ENCODE results near the gene MAT2B. TPM values are rescaled to one million over a fixed set of nuclear protein-coding genes. Genes with fewer than 3 reads are reported as not detected.
A peak's percentile ranks its signal among the peaks of the same experiment; 100 is the strongest.

Gene MAT2B
- total RNA-seq, 1 donor from 2014 or later = 47.5 TPM

DNA sequence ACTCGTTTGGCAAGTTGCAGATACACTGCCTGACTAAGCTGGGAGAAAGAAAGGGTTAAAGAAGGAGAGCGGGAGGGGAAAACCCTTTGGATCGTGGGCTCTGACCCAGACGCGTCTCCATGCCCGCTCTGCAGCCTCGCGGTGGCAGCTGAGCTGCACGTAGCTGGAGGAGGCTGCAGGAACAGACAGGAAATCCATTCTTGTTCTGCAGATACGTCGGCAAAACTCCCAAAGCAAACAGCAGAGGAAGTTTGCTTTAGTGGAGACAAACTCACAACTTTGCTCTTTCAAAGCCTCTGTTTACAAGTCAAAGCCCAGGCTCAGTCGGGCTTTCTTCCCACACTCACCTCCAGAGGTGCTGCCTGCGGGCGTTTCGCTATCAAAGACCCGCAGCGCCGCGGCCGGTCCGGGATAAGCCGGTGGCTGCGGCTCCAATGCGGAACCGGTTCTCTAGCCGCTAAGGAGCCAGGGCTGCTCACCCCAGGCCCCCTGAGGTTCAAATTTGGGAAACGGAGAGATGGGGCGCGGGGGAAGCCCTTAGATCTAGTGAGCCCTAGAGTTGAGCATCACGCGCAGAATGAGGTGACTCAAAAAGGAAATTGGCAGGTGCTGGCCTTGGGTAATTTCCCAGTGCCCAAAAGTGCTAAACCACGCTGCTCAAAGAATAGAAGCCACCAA is 60.7 kb downstream of the MAT2B start:
- H3K9me3 ChIP-seq (ENCODE audit: control insufficient read depth in 3 of 3, low read length in 3 of 3) = no peaks in the 10 kb centered on the region
- H3K27me3 ChIP-seq (ENCODE audit: control insufficient read depth in 3 of 3, insufficient read depth in 3 of 3, low read length in 3 of 3) = peaks cover 16 to 29% (median 25%) of the 10 kb centered on the region in 3 donors
- H3K4me3 ChIP-seq (ENCODE audit: low read length in 3 of 3) = peak overlapping the region; percentile 23 to 66 (median 48)
- H3K4me1 ChIP-seq (ENCODE audit: control insufficient read depth in 3 of 3, insufficient read depth in 3 of 3, low read length in 3 of 3) = peaks cover 8 to 10% (median 8%) of the 10 kb centered on the region in 3 donors
- peak overlapping the region in 1 of 3 donors; percentile 34 for H3K9ac ChIP-seq (ENCODE audit: low read depth in 1 of 3, low read length in 3 of 3)
- no peaks in the 10 kb centered on the region for H3K36me3 ChIP-seq (ENCODE audit: control insufficient read depth in 3 of 3, insufficient read depth in 3 of 3, low read length in 3 of 3)
- no peak overlapping the region for H3K27ac ChIP-seq (ENCODE audit: low read depth, low read length)

DNA sequence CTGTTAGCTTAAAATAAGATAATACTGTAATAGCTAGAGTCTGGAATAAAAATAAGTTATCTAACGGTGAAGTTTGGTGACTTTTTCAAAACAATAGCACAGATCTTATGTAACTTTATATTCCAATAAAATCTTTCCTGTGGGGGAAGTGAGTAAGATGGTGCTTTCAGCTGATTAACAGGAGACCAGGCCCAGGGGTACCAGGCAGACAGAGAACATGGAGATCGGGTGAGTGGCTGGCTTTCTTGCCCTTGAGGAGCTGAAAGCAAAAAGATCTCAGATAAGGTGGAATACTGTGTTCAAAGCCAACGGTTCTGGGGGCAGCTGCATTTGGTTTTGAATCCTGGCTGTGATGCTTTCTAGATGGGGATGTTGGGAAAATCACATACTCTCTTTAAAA is 61.3 kb downstream of the MAT2B start:
- Histone ChIP-seq H3K27ac (ENCODE audit: low read depth, low read length) (no peak overlapping the region), H3K27me3 (ENCODE audit: control insufficient read depth in 3 of 3, insufficient read depth in 3 of 3, low read length in 3 of 3) (peaks cover 16 to 29% (median 25%) of the 10 kb centered on the region in 3 donors), H3K9me3 (ENCODE audit: control insufficient read depth in 3 of 3, low read length in 3 of 3) (no peaks in the 10 kb centered on the region), H3K9ac (ENCODE audit: low read depth in 1 of 3, low read length in 3 of 3) (no peak overlapping the region), H3K4me3 (ENCODE audit: low read length in 3 of 3) (no peak overlapping the region), H3K36me3 (ENCODE audit: control insufficient read depth in 3 of 3, insufficient read depth in 3 of 3, low read length in 3 of 3) (no peaks in the 10 kb centered on the region), H3K4me1 (ENCODE audit: control insufficient read depth in 3 of 3, insufficient read depth in 3 of 3, low read length in 3 of 3) (peaks cover 8 to 10% (median 8%) of the 10 kb centered on the region in 3 donors)

DNA sequence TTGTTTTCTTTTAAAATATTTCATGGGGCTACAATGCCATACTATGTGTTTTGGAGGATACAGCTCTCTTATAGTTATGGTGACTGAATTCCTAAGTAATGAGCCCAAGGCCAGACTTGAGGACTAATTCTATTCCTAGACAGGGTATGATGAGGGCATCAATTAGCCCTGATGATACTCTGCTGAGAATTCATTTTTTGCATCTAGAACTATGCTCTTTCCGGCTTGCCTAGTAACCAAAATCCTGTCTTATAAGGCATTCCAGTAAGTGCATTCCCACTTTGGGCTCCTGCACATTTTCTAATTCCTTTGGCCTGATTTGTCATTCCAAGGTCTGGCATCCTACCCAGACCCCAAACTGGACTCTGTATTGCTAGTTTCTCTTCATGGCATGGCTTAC is 62.4 kb downstream of the MAT2B start:
- Histone ChIP-seq H3K27me3 (ENCODE audit: control insufficient read depth in 3 of 3, insufficient read depth in 3 of 3, low read length in 3 of 3) (peaks cover 16 to 29% (median 25%) of the 10 kb centered on the region in 3 donors), H3K4me3 (ENCODE audit: low read length in 3 of 3) (no peak overlapping the region)

More for the DNA sequence above, 62.4 kb downstream of the MAT2B start:
- H3K27ac ChIP-seq (ENCODE audit: low read depth, low read length) = no peak overlapping the region
- peaks cover 8 to 10% (median 8%) of the 10 kb centered on the region in 3 donors for H3K4me1 ChIP-seq (ENCODE audit: control insufficient read depth in 3 of 3, insufficient read depth in 3 of 3, low read length in 3 of 3)
- H3K9me3 ChIP-seq (ENCODE audit: control insufficient read depth in 3 of 3, low read length in 3 of 3) = no peaks in the 10 kb centered on the region
- H3K9ac ChIP-seq (ENCODE audit: low read depth in 1 of 3, low read length in 3 of 3) = no peak overlapping the region
- H3K36me3 ChIP-seq (ENCODE audit: control insufficient read depth in 3 of 3, insufficient read depth in 3 of 3, low read length in 3 of 3) = no peaks in the 10 kb centered on the region

Other genes with a start within 250 kb of the MAT2B start
- 422 TPM for gene CCNG1, start 68.0 kb upstream of the MAT2B start, total RNA-seq
- 5.7 TPM for gene NUDCD2, start 45.5 kb upstream of the MAT2B start, total RNA-seq
- gene HMMR, start 45.0 kb upstream of the MAT2B start, total RNA-seq = 2.6 TPM

Measured in skeletal muscle tissue (tissue), 4 donors.